HEK293T (cell line): ENCODE results near the gene TLR5.

ENCODE experiments used
- ARNT ChIP-seq: fragments of 450-650 bp; IDR thresholded peaks from 2 replicates; pipeline ENCODE4 v1.6.1; 2017; ENCODE audit warnings: mild to moderate bottlenecking
- BHLHE40 ChIP-seq: fragments of 450-650 bp; IDR thresholded peaks from 2 replicates; pipeline ENCODE4 v1.6.1; 2016; ENCODE audit warnings: mild to moderate bottlenecking, moderate library complexity, borderline replicate concordance
- ELF4 ChIP-seq: fragments of 450-650 bp; IDR thresholded peaks from 2 replicates; pipeline ENCODE4 v1.6.1; 2017; ENCODE audit warnings: antibody characterized with exemption
- FOXA1 ChIP-seq: fragments of 450-650 bp; IDR thresholded peaks from 2 replicates; pipeline ENCODE4 v1.6.1; 2016; ENCODE audit warnings: mild to moderate bottlenecking
- FOXK2 ChIP-seq: fragments of 450-650 bp; IDR thresholded peaks from 2 replicates; pipeline ENCODE4 v1.6.1; 2016; ENCODE audit warnings: mild to moderate bottlenecking
- FOXM1 ChIP-seq: fragments of 450-650 bp; IDR thresholded peaks from 2 replicates; pipeline ENCODE4 v1.6.1; 2017; ENCODE audit warnings: mild to moderate bottlenecking, borderline replicate concordance
- SP1 ChIP-seq: fragments of 450-650 bp; IDR thresholded peaks from 2 replicates; pipeline ENCODE4 v1.6.1; 2017

DNA sequence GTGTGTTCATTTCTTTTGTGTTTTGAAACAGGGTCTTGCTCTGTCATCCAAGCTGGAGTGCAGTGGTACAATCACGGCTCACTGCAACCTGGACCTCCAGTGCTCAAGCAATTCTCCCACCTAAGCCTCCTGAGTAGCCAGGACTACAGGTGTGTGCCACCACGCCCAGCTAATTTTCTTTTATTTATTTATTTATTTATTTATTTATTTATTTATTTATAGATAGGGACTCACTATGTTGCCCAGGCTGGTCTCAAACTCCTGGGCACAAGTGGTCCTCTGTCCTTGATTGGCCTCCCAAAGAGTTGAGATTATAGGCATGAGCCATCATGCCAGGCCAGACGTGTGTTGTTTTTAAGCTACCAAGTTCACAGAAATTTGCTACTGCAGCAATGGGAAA, 43.8 kb upstream of the TLR5 start:
- TF ChIP-seq ARNT = no peak
- TF ChIP-seq FOXM1 = no peak
- no peak for TF ChIP-seq ELF4
- TF ChIP-seq BHLHE40 = no peak
- no peak for TF ChIP-seq SP1
- TF ChIP-seq FOXK2 = no peak
- no peak for TF ChIP-seq FOXA1
